Activated CD4-positive, alpha-beta memory T cell treated with anti-CD3 and anti-CD28 coated beads, Interleukin-2, amount 10 ng/mL, durations not matched to agents 7 days and 5 days (primary cell): ENCODE results near the gene CRYBB2. TPM values are rescaled to one million over a fixed set of nuclear protein-coding genes. Genes with fewer than 3 reads are reported as not detected.
"Not testable (repeated sequence)": the region's sequence is repeated elsewhere in the genome, so short reads cannot be mapped to it uniquely, and the experiment has no call there.

Experiments
- CTCF ChIA-PET: fragments of 350-600 bp; sonication (Branson Sonifier 250); formaldehyde crosslinking; loops from one replicate; lab custom pipeline; 2021; ENCODE audit warnings: antibody characterized with exemption, inconsistent platforms; lab: Charles Lee
- POLR2A ChIA-PET: fragments of 350-600 bp; sonication (Branson Sonifier 250); formaldehyde crosslinking; loops from one replicate; lab custom pipeline; 2021; ENCODE audit warnings: antibody characterized with exemption; lab: Charles Lee
- DNase-seq: peaks from one replicate; pipeline ENCODE4 v3.0.0-alpha.2; 2020
- H3K27ac Mint-ChIP-seq: one replicate; pipeline ENCODE4 v1.8.0; 2021; ENCODE audit warnings: mild to moderate bottlenecking, mixed read lengths
- H3K27me3 Mint-ChIP-seq: one replicate; pipeline ENCODE4 v1.8.0; 2021; ENCODE audit warnings: mixed read lengths
- H3K36me3 Mint-ChIP-seq: one replicate; pipeline ENCODE4 v1.8.0; 2021; ENCODE audit warnings: low read depth, mixed read lengths
- H3K4me1 Mint-ChIP-seq: one replicate; pipeline ENCODE4 v1.8.0; 2021; ENCODE audit warnings: mixed read lengths
- H3K4me3 Mint-ChIP-seq: one replicate; pipeline ENCODE4 v1.8.0; 2021; ENCODE audit warnings: mild to moderate bottlenecking, mixed read lengths
- H3K9me3 Mint-ChIP-seq: one replicate; pipeline ENCODE4 v1.8.0; 2021; ENCODE audit warnings: mixed read lengths
- total RNA-seq, 2 experiments: library from RNA; stranded (reverse); gene quantifications; one replicate each; pipeline ENCODE4 v1.2.3, GENCODE V29; 2021

CRYBB2 gene, protein sequence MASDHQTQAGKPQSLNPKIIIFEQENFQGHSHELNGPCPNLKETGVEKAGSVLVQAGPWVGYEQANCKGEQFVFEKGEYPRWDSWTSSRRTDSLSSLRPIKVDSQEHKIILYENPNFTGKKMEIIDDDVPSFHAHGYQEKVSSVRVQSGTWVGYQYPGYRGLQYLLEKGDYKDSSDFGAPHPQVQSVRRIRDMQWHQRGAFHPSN
- total RNA-seq: not detected

- Mint-ChIP-seq H3K27ac (no peak within 1 kb of the TSS), H3K4me3 (no peak within 1 kb of the TSS), H3K27me3 (peaks cover 10% of the 10 kb centered on the region), H3K9me3 (no peaks in the 10 kb centered on the region), H3K36me3 (no peaks in the 10 kb centered on the region), H3K4me1 (no peaks in the 10 kb centered on the region)
- DNase-seq: no peak
- ChIA-PET POLR2A (interaction anchor here (1.5 kb wide), 1 partner anchor 13 kb away, joined by 3 read pairs; no protein-coding TSS in a partner anchor), CTCF (no interaction called here)
Observed at GRCh38 chr22:25219211-25219689, at the start of gene CRYBB2. CRYBB2 (plus strand) TSS chr22:25219639; CDS start chr22:25221430, 1,791 bp downstream.

DNA sequence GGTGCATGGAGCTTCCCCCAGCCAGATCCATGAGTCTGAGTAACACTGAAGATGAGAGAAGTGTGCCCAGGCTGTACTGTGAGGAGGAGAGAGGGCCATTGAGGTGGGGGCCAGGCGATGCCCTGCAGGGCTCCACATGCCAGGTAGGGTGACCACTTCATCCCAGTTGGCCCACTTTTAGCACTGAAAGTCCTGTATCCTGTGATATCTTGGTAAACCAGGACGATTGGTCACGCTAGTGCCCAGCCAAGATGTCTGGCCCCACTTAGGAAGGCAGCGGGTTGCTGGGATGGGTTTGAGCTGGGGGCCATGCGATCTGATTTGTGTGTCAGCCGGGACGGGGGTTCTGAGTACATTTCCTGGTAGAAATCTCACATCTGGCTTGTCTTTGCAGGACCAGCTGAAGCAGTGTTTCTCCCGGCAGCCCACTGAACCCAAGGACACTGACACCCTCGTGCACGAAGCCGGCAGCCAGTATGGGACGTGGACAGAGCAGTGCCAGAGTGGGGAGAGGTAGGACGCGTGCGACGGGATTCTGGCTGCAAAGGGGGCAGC is 48.9 kb upstream of the CRYBB2 start:
- Mint-ChIP-seq H3K4me1 (no peaks in the 10 kb centered on the region), H3K36me3 (peaks cover 13% of the 10 kb centered on the region), H3K27ac (no peak overlapping the region), H3K9me3 (no peaks in the 10 kb centered on the region), H3K4me3 (no peak overlapping the region), H3K27me3 (no peaks in the 10 kb centered on the region)
- POLR2A ChIA-PET: no interaction called here
- DNase-seq: no peak
- CTCF ChIA-PET: no interaction called here

DNA sequence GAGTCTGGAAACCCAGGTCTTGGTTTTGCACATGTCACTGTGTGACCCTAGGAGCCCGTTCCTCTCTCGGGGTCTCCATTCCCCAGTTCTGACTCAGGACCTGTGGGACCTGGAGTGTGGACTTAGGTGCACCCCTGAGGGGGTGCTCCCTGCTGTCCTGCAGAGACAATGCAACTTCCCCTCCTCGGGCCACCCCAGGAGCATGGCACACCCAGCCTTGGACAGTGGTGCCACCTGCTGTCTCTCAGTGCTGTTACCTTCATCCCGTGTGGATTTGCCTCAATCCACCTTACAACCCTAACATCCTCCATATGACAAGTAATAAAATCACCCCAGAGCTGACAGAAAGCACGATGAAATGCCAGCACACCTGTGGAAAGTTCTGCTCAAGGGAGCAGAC is 47.3 kb upstream of the CRYBB2 start:
- H3K4me3 Mint-ChIP-seq: no peak overlapping the region
- ChIA-PET POLR2A (no interaction called here), CTCF (interaction anchor here (0.9 kb wide), 1 partner anchor 91 kb away, joined by 3 read pairs; no protein-coding TSS in a partner anchor)
- no peaks in the 10 kb centered on the region for H3K4me1 Mint-ChIP-seq
- no peaks in the 10 kb centered on the region for H3K9me3 Mint-ChIP-seq
- H3K36me3 Mint-ChIP-seq: peaks cover 23% of the 10 kb centered on the region
- H3K27me3 Mint-ChIP-seq: no peaks in the 10 kb centered on the region
- DNase-seq: peak; percentile 25
- no peak overlapping the region for H3K27ac Mint-ChIP-seq

- ChIA-PET CTCF (no interaction called here), POLR2A (no interaction called here)
- Mint-ChIP-seq H3K4me3 (no peak overlapping the region), H3K9me3 (peaks cover 1% of the 10 kb centered on the region), H3K27me3 (no peaks in the 10 kb centered on the region), H3K27ac (no peak overlapping the region), H3K4me1 (no peaks in the 10 kb centered on the region), H3K36me3 (peaks cover 36% of the 10 kb centered on the region)
- no peak for DNase-seq
Observed at GRCh38 chr22:25174156-25174887, 45.1 kb upstream of the CRYBB2 start.

- Mint-ChIP-seq H3K4me3 (no peak overlapping the region), H3K9me3 (peaks cover 6% of the 10 kb centered on the region), H3K36me3 (peaks cover 42% of the 10 kb centered on the region), H3K4me1 (no peaks in the 10 kb centered on the region), H3K27ac (no peak overlapping the region), H3K27me3 (no peaks in the 10 kb centered on the region)
- ChIA-PET POLR2A (no interaction called here), CTCF (no interaction called here)
- no peak for DNase-seq
Observed at GRCh38 chr22:25174888-25175411, 44.5 kb upstream of the CRYBB2 start.

DNA sequence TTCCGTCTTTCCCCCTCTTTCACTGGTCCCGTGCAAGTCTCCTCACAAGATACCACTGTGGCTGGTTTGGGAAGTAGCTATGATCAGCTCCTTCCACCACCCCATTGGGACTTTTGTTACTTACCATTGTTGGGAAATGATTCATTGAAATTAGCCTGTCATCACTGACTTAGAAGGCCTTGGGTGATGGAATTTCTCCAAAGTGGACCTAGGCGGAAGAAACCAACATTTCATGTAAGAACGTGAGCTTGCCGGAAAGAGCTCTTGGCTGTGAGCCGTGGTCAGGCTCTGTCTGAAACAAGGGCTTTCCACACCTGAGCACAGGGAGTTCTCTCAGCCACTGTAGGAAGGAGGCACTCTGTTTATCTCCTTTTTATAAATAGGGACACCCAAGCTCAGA is 43.3 kb upstream of the CRYBB2 start:
- Mint-ChIP-seq H3K9me3 (peaks cover 7% of the 10 kb centered on the region), H3K27ac (no peak overlapping the region), H3K36me3 (peaks cover 44% of the 10 kb centered on the region), H3K27me3 (no peaks in the 10 kb centered on the region), H3K4me1 (no peaks in the 10 kb centered on the region), H3K4me3 (no peak overlapping the region)
- POLR2A ChIA-PET: interaction anchor here (1.1 kb wide), 1 partner anchor 9 kb away, joined by 3 read pairs; no protein-coding TSS in a partner anchor
- no peak for DNase-seq
- CTCF ChIA-PET: interaction anchor here (0.7 to 1.7 kb wide), 2 partner anchors 26 to 95 kb away, joined by 3 to 5 read pairs; no protein-coding TSS in a partner anchor

DNA sequence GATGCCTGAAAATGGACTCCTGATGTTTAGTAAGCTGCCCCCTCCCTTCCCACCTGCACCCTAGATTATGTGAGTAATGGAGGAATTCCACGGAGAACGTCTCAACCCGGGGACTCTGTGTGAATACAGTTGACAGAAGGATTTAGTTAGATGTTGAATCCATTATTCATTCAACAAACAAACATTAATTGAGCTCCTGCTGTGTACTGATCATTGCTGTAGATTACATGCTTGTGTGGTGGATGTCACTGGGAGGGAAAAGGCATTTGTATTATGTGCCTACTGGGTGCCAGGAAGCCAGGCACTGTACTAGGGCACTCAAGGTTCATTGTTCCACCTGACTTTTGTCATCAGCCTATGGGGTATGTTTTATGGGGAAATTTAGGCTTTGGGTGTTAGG is 42.6 kb upstream of the CRYBB2 start:
- H3K9me3 Mint-ChIP-seq: peaks cover 7% of the 10 kb centered on the region
- DNase-seq: no peak
- no peaks in the 10 kb centered on the region for H3K27me3 Mint-ChIP-seq
- H3K36me3 Mint-ChIP-seq: peaks cover 48% of the 10 kb centered on the region
- no peak overlapping the region for H3K27ac Mint-ChIP-seq
- H3K4me1 Mint-ChIP-seq: no peaks in the 10 kb centered on the region
- no peak overlapping the region for H3K4me3 Mint-ChIP-seq
- POLR2A ChIA-PET: interaction anchor here (1.1 kb wide), 1 partner anchor 10 kb away, joined by 3 read pairs; no protein-coding TSS in a partner anchor
- CTCF ChIA-PET: interaction anchor here (0.7 to 1.7 kb wide), 2 partner anchors 26 to 96 kb away, joined by 3 to 5 read pairs; no protein-coding TSS in a partner anchor

DNA sequence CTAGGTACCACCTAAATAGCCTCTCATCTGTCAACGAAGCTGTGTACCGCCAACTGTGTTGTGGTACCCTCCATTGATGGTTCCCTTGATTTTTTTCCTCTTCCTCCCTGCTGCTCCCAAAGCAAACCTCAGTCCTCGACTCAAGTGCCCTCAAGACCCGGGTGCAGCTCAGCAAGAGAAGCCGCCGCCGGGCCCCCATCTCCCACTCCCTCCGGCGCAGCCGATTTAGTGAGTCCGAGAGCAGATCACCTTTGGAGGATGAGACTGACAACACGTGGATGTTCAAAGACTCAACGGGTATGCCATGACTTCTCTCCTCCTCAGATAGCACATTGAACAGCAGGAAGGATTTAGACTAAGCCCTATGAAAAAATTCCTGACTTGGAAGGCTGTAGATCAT is 42.2 kb upstream of the CRYBB2 start:
- ChIA-PET CTCF (interaction anchor here (1.7 kb wide), 1 partner anchor 25 kb away, joined by 5 read pairs; no protein-coding TSS in a partner anchor), POLR2A (no interaction called here)
- Mint-ChIP-seq H3K27ac (no peak overlapping the region), H3K4me1 (no peaks in the 10 kb centered on the region), H3K27me3 (no peaks in the 10 kb centered on the region), H3K36me3 (peaks cover 49% of the 10 kb centered on the region), H3K4me3 (no peak overlapping the region), H3K9me3 (peaks cover 7% of the 10 kb centered on the region)
- DNase-seq: no peak

DNA sequence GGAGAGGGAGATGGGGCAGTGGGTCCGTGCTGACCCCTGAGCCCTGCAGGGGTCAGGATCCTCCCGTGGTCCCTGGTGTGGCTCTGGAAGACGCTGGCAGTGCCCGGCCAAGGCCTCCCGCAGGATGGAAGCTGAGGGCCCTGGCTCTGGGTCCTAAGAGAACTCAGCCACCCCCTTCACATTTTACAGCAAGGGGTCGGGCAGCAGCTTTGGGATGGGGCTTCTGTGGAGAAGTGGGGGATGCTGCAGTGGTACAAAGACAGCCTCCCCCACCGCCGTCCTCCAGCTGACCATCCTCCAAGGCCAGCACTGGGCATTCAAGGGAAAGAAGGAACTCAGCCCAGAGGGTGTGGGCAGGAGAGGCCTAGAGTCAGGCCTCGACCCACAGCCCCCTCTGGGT is 41.5 kb upstream of the CRYBB2 start:
- Mint-ChIP-seq H3K27ac (no peak overlapping the region), H3K4me3 (no peak overlapping the region), H3K27me3 (no peaks in the 10 kb centered on the region), H3K9me3 (peaks cover 7% of the 10 kb centered on the region), H3K4me1 (no peaks in the 10 kb centered on the region), H3K36me3 (peaks cover 50% of the 10 kb centered on the region)
- no peak for DNase-seq
- CTCF ChIA-PET: no interaction called here
- POLR2A ChIA-PET: no interaction called here

- POLR2A ChIA-PET, CTCF ChIA-PET, H3K9me3 Mint-ChIP-seq, H3K27me3 Mint-ChIP-seq, H3K4me1 Mint-ChIP-seq, DNase-seq: not testable (repeated sequence)
- H3K27ac Mint-ChIP-seq: peak overlapping the region; percentile 71
- H3K36me3 Mint-ChIP-seq: peaks cover 50% of the 10 kb centered on the region
- peak overlapping the region; percentile 56 for H3K4me3 Mint-ChIP-seq
Observed at GRCh38 chr22:25178348-25178747, 41.1 kb upstream of the CRYBB2 start.

DNA sequence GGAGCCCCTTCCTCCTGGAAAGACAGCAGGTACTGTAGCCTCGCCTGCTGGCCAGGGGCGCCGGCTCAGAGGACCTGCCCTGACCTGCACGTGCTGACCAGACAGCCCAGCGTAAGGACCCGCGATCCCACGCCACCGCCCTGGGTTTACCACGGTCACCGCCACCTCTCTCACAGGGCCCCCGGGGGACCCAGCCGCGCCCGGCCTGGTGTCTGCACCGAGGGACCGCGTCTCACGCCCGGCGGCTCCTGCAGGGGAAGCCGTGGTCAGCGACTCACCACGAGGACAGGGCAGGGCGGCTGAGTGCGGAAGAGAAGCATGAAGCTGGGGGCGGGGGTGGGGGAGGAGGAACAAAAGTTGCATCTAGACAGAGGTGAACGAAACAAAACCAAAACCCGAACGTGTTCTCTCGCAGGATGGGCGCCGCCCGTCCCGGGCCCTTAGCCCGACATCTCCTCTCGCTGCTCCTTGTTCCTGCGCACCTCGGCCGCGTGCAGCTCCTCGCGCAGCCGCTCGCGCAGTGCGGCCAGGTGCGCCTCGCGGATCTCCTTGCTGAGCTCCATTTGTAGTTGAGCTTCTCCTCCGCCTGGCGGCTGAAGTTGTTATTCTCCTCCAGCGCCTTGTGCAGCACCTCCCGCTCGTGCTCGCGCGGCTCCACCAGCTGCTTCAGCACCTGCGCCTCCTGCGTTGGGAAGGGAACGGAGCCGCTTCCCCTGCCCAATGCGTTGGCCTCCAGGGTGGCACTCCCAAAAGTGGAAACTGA is 40.4 kb upstream of the CRYBB2 start:
- H3K27ac Mint-ChIP-seq, H3K9me3 Mint-ChIP-seq, DNase-seq, H3K4me3 Mint-ChIP-seq, POLR2A ChIA-PET, CTCF ChIA-PET, H3K27me3 Mint-ChIP-seq, H3K4me1 Mint-ChIP-seq: not testable (repeated sequence)
- H3K36me3 Mint-ChIP-seq: peaks cover 52% of the 10 kb centered on the region
